HG02610 (cell line): ENCODE data around the gene NANOS2.
"Not testable (repeated sequence)": the region's sequence is repeated elsewhere in the genome, so short reads cannot be mapped to it uniquely, and the experiment has no call there.

Experiments used
- ATAC-seq: cut with Tn5 transposase; IDR thresholded peaks from one replicate; pipeline ENCODE4 v1.9.1; 2021; ENCODE audit warnings: mild to moderate bottlenecking, moderate library complexity; ENCODE audit not compliant: unreplicated experiment

Gene NANOS2

DNA sequence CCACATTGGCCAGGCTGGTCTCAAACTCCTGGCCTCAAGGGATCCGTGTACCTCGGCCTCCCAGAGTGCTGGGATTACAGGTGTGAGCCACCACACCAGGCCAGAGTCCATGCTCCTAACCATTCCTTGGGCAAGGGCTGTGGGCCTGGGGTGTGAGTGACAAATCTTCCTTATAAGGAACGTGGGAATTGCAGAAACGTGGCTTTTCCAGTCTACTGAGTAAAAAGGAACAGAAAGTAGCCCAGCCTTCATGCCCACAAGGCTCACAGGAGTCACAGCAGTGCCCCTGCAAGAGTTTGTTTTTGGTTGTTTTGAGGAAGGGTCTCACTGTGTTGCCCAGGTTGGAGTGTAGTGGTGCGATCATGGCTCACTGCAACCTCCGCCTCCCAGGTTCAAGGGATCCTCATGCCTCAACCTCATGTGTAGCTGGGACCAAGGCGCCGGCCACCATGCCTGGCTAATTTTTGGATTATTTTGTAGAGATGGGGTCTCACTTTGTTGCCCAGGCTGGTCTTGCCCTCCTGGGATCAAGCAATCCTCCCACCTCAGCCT lies 17.2 kb downstream of the NANOS2 start:
- no peak for ATAC-seq

DNA sequence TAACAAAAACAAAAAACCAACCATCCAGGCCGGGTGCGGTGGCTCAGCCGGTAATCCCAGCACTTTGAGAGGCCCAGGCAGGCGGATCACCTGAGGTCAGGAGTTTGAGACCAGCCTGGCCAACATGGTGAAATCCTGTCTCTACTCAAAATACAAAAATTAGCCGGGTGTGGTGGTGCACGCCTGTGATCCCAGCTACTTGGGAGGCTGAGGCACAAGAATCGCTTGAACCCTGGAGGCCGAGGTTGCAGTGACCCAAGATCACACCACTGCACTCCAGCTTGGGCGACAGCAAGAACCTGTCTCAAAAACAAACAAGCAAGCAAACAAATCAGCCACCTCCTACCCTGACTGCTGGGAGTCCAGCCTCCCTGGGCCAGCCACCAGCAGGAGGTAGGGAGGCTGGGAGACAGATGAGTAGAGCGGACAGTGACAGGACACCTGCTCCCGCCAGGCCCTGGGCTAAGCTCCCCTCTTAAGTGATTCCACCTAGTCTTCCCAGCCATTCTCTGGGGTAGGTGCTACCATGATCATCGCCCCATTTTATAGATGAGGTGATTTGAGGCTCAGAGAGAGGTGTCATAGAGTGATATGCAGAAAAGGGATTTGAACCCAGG lies 18.5 kb downstream of the NANOS2 start:
- ATAC-seq, result not testable (repeated sequence)

DNA sequence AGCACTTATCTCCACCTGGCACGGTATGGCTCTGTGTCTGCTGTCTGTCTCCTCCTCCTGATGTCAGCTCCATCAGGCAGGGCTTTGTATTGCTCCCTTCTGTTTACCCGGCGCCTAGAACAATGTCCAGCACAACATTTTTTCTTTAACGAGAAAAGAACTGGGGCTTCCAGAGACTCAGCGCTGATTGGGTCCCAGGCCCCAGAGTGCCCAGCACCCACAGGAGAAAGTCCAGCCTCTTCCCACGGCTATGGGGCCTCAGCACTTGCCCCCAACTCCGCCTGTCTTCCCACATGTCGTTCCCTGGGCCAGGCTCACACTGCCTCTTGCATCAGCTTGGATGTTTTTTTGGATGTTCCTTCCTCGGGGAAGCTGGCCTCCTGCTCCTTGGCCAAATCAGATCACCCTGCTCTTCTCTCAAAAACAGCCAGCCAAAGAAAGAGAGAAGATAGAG lies 19.0 kb downstream of the NANOS2 start:
- no peak for ATAC-seq

DNA sequence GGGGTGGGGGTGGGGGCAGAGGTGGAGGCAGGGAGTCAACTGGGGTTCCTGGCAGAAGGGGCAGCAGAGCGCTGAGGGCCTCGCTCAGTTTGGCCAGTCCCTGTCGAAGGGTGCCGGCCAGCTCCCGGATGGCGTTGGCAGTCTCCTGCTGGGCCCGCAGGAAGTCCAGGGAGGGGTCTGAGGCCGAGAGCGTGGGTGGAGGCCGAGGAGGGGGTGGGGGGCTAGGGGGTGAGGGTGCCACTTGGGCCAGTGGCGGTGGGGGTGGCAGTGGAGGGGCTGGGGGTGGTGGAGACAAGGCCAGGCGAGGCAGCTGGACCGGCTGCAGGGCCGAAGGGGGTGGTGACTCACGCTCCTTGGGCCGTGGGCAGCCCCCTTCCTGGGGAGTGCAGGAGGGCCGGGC lies 23.7 kb downstream of the NANOS2 start:
- ATAC-seq, result no peak

DNA sequence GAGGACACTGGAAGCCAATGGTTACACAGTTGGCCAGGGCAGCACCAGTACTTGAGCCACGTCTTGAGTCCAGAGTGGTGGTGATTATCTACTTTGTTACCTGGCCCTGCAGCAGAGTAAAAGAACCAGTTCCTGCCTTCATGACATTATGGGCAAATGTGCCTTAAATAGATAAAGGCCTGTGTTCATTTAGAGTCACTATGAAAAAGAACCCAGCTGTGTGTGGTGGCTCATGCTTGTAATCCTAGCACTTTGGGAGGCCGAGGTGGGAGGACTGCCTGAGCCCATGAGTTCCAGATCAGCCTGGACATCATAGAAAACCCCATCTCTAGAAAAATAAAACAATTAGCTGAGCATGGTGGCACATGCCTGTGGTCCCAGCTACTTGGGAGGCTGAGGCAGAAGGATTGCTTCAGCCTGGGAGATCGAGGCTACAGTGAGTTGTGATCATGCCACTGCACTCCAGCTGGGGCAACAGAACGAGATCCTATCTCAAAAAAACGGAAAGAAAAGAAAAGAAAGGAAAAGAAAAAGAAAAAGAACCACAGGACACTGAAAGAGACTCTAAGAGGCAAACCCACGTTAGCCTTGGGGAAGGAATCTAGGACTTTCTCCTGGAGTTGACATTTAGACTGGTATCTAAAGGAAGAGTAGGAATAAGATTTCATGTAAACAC lies 25.2 kb downstream of the NANOS2 start:
- no peak for ATAC-seq

DNA sequence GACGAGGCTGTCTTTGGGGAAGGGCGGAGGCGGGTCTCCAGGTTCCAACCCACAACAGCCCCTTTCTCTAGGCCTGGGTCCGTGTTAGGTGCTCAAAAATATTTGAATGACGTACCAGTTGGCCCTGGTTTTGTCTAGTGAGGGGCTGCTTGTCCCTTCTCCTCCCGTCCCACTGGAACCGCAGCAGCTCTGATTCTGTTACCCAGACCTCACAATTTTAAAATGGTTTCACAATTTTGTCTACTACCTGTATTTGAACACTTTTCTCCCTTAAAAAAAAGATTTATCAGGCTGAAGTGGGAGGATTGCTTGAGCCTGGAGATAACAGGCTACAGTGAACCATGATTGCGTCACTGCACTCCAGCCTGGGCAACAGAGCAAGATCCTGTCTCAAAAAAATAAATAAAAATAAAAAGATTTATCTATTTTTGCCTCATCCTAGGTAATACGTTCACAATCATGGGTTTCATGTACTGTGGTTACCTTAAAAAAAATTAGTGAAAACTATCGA lies 27.3 kb downstream of the NANOS2 start:
- ATAC-seq, result no peak

DNA sequence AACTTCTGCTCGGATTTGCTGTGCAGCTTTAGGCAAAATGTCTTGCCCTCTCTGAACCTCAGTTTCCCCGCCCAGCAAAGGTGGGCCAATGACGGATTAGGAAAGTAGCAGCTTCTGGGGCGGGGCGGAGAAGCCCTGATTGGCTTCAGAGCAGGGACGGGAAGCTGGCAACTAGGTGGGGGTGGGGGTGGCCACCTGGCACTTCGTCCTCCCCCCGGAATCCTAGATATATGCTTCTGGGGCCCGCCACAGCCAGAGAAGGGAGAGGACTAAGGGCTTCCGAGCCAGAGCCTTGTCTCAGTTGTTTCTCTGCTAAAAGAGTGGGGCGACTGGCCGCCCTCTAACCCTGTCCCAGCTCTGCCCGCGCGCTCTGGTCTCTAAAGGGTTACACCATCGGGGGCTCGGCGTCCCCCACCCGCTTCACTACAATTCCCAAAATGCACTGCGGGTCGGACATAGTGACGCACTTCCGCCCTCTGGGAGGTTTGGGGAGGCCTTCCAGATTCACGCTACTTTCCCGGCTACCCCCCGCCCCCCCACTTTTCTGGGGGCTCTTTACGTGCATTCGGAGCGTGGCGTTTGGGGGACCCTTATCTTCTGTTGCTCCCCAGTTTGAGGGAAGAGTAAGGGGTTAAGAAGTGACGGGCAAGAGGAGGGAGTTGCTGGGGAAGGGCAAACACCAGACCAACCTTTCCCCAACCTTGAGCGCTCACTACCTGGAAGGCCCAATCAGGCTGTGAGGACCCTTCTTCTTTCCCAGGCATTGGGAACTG lies 28.0 kb downstream of the NANOS2 start:
- peak; percentile 46 for ATAC-seq

DNA sequence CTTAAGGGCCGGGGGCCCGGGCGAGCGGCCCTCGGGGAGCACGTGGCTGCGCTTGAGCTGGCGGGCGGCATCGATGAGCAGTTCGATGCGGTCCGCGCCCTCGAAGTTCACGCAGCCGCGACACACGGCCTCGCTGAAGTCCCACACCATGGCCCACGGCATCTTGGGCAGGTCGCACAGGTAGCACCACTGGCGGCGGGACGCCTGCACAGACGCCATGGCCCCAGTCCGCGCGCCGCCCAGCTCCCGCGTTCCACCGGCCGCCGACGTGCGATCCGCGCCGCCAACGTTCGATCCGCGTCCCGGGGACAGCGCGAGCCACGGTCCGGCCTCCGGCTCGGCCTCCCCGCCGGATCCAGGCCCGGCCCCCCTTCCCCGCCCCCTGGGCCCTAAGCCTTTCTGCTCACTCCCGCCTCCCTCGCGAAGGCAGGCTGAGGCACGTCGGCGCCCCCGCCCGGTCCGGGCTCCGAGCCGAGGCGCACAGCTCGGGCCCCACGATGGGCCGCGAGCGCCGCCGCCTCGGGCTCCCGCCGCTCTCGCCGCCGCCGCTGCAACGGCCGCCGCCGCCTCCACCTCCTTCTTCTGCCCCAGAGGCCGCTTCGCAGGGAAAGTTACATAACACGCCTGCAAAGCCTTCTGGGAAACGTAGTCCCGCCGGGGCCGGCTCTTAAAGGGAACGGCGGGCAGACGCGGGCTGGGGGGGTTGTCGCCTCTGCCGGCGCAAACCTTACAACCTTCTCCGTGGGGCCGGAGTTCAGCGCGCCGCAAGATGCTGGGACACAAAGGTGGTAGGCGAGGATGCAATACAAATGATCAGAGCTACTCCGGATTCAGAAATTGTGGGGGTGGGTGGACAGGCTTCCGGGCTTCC lies 28.8 kb downstream of the NANOS2 start, which contains the start of gene IRF2BP1:
Gene IRF2BP1 (minus strand): TSS at position 586 of the 871 bp plus-strand sequence. CDS start 367 bp downstream, at position 219.
- peak; percentile 46 for ATAC-seq

DNA sequence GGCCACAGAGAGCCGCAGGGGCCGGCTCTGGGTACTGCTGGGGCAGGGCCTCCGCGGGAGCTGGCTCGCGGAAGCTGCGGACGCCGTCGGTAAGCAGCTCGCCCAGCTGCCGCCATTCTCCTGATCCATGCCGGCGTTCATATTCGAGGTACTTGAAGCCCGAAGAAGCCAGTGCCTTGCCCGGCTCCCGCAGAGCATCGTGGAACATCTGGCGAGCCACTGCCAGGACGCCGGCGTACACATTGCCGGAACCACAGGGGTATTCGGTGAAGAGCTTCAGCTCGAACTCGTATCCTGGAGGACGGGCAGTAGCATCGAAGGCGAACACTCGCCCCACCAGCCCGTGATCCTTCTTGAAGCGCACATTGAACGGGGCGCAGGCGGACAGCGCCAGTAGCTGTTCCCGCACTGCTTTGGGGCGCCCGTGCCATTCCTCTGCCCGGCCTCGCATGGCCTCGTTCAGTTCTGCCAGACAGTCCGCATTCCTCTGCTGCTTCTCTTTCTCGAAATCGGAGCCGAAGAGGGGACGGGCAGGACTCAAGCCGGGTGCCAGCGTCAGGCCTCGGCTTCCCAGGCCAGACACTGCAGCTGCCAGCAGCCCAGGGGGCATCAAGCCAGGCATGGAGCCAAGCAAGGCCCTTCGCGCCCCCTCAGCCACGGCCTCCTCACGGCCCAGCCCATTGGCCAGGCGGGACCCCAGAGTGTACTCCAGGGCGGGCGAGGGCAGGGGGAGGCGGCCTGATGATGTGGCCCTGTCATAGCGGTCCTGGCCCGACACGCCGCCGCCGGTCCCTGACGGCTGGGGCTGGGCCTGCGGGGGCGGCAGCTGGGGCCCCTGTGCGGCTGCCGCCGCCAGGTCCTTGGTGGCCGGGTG lies 29.7 kb downstream of the NANOS2 start:
- ATAC-seq, result no peak

DNA sequence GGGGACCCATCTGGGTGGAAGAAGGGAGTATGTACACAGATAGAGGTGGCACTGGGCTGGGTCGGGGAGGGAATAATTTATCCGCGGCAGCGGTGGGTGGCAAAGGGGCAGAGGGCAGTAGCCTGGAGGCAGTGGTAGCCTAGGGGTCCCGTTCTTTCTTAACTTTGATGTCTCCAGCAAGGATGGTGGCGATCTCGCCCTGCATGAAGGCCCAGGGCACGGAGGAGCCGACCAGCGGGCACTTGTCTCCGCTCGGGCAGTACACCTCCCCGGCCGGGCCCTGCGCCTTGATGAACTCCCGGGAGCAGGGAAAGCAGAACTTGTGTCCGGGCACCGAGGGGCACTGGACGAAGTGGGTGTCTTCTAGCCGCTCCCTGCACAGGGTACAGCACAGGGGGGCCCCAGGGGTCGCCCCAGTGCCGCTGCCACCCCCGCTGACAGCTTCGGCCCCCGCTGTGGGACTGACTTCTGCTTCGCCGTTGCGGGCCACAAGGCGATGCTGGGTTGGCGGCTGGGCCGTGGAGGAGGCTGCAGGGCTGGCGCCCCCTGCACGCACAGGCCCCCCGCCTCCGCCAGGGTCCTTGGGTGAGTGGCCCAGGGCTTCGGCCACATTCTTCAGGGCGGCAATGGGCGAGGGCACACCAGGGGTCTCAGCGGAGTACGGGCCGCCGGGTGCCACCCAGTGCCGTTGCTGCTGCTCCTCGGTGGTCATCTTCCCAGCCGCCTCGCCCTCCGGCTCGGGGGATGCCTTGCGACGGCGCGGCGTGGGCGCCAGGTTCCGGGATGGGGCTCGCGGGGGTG lies 30.5 kb downstream of the NANOS2 start:
- no peak for ATAC-seq

DNA sequence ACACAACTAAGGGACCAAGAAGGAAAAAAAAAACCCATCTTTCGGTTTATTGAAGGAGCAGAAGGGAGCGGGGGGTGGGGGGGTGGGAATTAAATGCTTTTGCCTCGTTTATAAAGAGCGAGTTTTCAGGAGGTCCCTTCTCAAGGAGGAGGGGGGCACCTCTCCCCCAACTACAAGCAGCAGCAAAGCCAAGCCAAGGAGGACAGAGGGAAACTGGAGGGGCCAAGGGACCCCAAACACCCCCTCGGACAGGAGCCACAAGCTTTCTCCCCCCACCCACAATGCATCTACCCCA lies 31.0 kb downstream of the NANOS2 start:
- no peak for ATAC-seq

DNA sequence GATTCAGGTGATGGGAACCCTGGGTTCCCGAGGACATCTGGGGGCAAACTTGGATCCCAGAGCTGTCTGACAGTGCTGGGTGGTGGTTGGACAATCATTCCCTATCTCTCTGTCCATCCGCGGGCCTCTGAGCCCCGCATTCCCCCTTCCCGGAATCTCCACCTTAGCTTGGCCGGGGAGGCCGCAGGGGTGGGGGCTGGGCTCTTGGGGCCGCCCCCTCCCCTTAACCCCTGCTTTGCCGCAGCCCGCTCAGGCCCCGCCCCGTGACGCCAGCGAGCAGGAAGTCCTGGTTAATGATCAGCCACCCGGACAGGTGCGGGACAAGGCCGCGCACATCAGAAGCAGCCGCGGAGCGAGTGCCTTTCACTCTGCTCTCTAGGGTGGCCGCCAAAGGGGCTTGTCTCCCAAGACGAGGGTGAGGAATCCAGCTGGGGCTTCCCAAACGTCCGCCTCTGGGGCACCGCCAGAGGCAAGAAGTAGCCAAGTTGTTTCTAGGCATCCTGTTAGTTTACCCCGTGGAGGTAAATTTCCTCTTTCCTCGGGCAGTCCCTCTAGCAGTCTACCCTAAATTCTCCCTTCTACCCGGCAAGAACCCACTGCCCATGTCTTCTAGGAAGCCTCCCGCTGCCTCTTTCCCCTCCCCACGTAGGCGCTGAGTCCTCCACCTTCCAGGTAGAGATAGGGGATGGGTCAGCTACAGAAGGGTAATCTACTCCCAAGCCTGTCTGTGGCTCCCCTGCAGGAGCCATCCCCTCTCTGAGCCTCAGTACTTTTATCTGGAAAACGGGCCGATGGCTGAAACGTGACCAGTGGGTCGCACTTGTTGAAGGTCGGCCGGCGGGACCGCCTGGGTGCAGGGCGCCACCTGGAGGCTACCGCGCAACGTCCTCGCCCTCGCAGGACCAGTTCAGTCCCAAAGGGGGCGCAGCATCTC lies 31.7 kb downstream of the NANOS2 start:
- ATAC-seq, result no peak

DNA sequence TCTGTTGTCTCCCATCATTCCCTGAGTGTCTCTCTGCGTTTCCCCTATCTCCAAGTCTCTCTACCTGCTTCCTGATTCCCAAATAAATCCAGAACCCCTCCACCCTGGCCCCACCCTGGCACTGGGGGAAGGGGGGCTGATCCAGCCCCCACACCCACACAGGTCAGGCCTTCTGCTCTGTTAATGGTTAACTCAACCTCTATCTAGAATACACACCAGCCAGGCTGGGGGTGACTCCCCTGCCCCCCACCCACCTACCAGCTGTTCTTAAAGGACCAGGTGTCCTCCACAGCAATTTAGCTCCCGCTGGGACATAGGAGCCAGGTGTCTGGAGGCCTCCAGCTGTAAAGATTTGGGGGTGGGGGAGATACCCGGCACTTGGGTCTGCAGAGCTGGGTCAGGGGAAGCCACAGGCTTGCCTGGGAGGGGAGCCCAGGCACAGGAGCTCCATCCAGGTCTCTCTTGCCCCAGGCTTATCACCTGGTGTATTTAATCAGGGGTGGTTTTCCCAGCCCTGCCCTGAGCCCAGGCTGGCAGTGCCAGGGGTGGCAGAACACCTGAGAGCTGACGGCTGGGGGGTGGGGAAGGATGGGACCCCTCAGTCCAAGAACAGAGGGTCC lies 32.6 kb downstream of the NANOS2 start:
- ATAC-seq, result no peak

DNA sequence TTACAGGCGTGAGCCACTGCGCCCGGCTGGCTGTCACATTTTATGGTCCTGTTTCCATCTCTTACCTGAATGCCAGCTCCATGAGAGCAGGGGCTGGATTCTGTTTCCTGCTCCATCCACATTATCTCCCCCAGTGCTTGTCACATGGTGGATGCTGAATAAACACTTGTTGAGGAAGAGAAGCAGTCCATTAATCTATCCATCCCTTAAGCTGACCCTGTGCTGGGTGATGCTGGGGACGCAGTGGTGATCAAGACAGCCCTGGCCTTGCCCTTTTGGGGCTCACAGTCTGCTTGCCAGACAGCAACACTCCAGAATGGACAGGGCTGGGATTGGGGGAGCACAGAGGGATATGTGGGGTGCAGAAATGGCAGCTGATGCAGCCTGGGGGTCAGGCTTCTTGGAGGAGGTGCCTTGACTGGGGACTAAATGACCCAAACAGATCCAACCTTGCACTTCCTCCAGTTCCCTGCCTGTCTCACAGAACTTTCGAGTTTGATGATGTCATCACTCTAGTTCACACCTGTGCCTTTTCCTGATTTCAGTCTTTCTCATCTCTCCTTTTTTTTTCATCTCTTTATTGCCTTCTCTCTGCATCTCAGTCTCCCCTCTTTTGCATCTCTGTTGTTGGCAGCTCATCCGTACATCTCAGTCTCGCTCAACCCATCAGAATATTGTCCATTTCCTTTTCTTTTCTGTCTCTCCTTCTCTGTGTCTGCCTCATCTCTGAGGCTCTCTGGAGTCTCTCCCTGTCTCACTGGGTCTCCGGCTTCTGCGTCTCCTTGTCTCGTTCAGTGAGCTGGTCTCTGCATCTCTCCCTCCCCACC lies 33.3 kb downstream of the NANOS2 start:
- ATAC-seq, result no peak

DNA sequence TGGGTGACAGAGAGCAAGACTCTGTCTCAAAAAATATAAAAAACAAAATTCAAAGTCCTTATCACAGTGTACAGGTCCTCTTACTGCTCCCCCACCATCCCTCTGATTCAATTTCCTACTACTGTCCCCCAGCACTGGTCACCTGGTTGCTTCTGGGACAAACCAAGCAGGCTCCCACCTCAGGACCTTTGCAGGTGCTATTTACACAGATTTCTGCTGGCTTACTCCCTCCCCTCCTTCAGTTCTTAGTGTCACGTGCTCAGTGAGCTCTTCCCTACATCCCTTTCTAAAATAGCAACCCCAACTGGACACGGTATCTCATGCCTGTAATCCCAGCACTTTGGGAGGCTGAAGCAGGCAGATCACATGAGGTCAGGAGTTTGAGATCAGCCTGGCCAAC lies 34.6 kb downstream of the NANOS2 start:
- ATAC-seq, result no peak

DNA sequence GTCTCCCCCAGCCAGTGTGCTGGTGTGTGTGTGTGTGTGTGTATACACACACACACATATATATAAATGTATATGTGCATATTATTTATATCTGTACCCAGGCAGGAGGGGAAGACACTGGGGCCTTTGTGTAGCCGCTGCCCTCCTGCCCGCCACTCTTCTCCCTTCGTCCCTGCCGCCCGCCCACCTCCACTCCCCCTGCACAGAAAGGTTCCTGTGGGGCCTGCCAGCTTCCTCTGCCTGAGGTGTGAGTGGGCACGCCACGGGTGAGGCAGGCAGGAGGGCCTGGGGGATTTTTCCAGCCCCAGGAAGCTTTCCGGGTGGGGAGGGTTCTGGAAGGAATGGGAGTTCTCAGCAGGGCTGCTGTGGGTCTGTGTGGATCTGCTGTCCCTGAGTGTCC lies 35.5 kb downstream of the NANOS2 start:
- ATAC-seq, result no peak
